Endothelial cell of umbilical vein (primary cell): ENCODE results near the gene SSR4. TPM values are rescaled to one million over a fixed set of nuclear protein-coding genes. Genes with fewer than 3 reads are reported as not detected.

Experiments
- BruUV-seq: library from RNA; stranded (reverse); fragments of 400-500 nt; replicated peaks from 2 replicates; lab custom pipeline; 2021; lab: Mats Ljungman, UMichigan
- CTCF ChIA-PET: fragments of 300-600, 350-600 bp; sonication (Branson Sonifier 250); formaldehyde crosslinking; loops from one replicate; lab custom pipeline; 2021; ENCODE audit warnings: antibody characterized with exemption, inconsistent platforms; lab: Charles Lee
- POLR2A ChIA-PET: fragments of 300-600, 350-600 bp; sonication (Branson Sonifier 250); formaldehyde crosslinking; loops from one replicate; lab custom pipeline; 2021; ENCODE audit warnings: antibody characterized with exemption, inconsistent platforms; lab: Charles Lee
- DNase-seq: peaks from one replicate; pipeline ENCODE4 v3.0.0-alpha.2; 2011; ENCODE audit warnings: low read depth, low spot score
- FAIRE-seq: peaks from 2 replicates; lab custom pipeline; 2011; peaks lifted over from hg19 to GRCh38; lab: Jason Lieb, UNC
- H2AFZ ChIP-seq: 2 replicates; pipeline ENCODE4 v1.6.0; 2012; ENCODE audit warnings: low read depth, low read length, control low read depth, inconsistent platforms
- H3K27ac ChIP-seq: 2 replicates; pipeline ENCODE4 v1.5.1; 2011; ENCODE audit warnings: low read depth, mild to moderate bottlenecking, control low read depth, low read length, moderate library complexity; ENCODE audit not compliant: insufficient read depth
- H3K27me3 ChIP-seq, 2 experiments: 2 replicates each; pipeline versions ENCODE4 v1.6.0 to v1.6.1; 2011; ENCODE audit warnings: low read length in 2 of 2, mixed read lengths in 1 of 2; ENCODE audit not compliant: control insufficient read depth in 2 of 2, insufficient read depth in 2 of 2
- H3K36me3 ChIP-seq, 2 experiments: 2 replicates in 1 of 2; 3 replicates in 1 of 2; pipeline ENCODE4 v1.5.1; 2011; ENCODE audit warnings: low read length in 2 of 2, mild to moderate bottlenecking in 1 of 2, moderate library complexity in 1 of 2; ENCODE audit not compliant: control insufficient read depth in 2 of 2, insufficient read depth in 2 of 2; ENCODE audit errors: extremely low read depth in 1 of 2
- H3K4me1 ChIP-seq: 3 replicates; pipeline ENCODE4 v1.5.1; 2011; ENCODE audit warnings: mild to moderate bottlenecking, low read length; ENCODE audit not compliant: control insufficient read depth, insufficient read depth; ENCODE audit errors: extremely low read depth
- H3K4me2 ChIP-seq: 2 replicates; pipeline ENCODE4 v1.6.1; 2011; ENCODE audit warnings: low read length, control low read depth, mixed read lengths; ENCODE audit not compliant: insufficient read depth
- H3K4me3 ChIP-seq, 3 experiments: fragments of 200-600 bp in 1 of 3; sonication (generic), shearing (Covaris generic) in 1 of 3; replicated peaks in 1 of 3; 2 replicates each; pipeline ENCODE4 v1.5.1; 2011 to 2016; ENCODE audit warnings: control low read depth in 3 of 3, low read length in 3 of 3, mild to moderate bottlenecking in 2 of 3, inconsistent platforms in 1 of 3, low read depth in 1 of 3, moderate library complexity in 1 of 3; ENCODE audit not compliant: insufficient read depth in 1 of 3
- H3K79me2 ChIP-seq: 2 replicates; pipeline ENCODE4 v1.6.0; 2012; ENCODE audit warnings: low read length, inconsistent platforms; ENCODE audit not compliant: control insufficient read depth, insufficient read depth
- H3K9ac ChIP-seq: replicated peaks from 2 replicates; pipeline ENCODE3; 2011; ENCODE audit warnings: low read length, control low read depth; ENCODE audit not compliant: insufficient read depth; ENCODE audit errors: extremely low read depth
- H3K9me1 ChIP-seq: replicated peaks from 3 replicates; pipeline ENCODE4 v1.6.0; 2011; ENCODE audit warnings: mild to moderate bottlenecking, low read length; ENCODE audit not compliant: control insufficient read depth, insufficient read depth; ENCODE audit errors: extremely low read depth
- H3K9me3 ChIP-seq: replicated peaks from 2 replicates; pipeline ENCODE4 v1.5.1; 2012; ENCODE audit warnings: low read length, inconsistent platforms; ENCODE audit not compliant: control insufficient read depth, insufficient read depth
- H4K20me1 ChIP-seq: replicated peaks from 2 replicates; pipeline ENCODE3; 2011; ENCODE audit warnings: mild to moderate bottlenecking, low read length; ENCODE audit not compliant: control insufficient read depth, insufficient read depth; ENCODE audit errors: extremely low read depth
- CTCF ChIP-seq, 2 donors: IDR thresholded peaks; 1 replicate in 1 of 2; 2 replicates in 1 of 2; pipeline ENCODE4 v1.5.1; 2011; ENCODE audit warnings: low read length in 2 of 2, mild to moderate bottlenecking in 2 of 2, moderate library complexity in 2 of 2, control low read depth in 1 of 2, inconsistent platforms in 1 of 2, low read depth in 1 of 2; ENCODE audit not compliant: insufficient read depth in 1 of 2; ENCODE audit errors: extremely low read depth in 1 of 2
- EZH2 ChIP-seq: IDR thresholded peaks from 2 replicates; pipeline ENCODE4 v1.6.1; 2012; ENCODE audit warnings: borderline replicate concordance, low read depth, mild to moderate bottlenecking, moderate library complexity, low read length, inconsistent platforms; ENCODE audit not compliant: severe bottlenecking
- FOS ChIP-seq: IDR thresholded peaks from 2 replicates; pipeline ENCODE4 v1.6.1; 2011; ENCODE audit warnings: mild to moderate bottlenecking, low read length, moderate library complexity, borderline replicate concordance; ENCODE audit not compliant: insufficient read depth
- GATA2 ChIP-seq: IDR thresholded peaks from 2 replicates; pipeline ENCODE4 v1.7.0; 2011; ENCODE audit warnings: low read depth, mild to moderate bottlenecking, moderate library complexity, mixed read lengths, low read length; ENCODE audit not compliant: insufficient read length, insufficient read depth
- JUN ChIP-seq: IDR thresholded peaks from 2 replicates; pipeline ENCODE4 v1.6.1; 2011; ENCODE audit warnings: borderline replicate concordance, low read depth; ENCODE audit not compliant: insufficient read length, insufficient read depth
- MAX ChIP-seq: IDR thresholded peaks from 2 replicates; pipeline ENCODE4 v1.6.1; 2011; ENCODE audit not compliant: insufficient read depth, insufficient read length
- MYC ChIP-seq: IDR thresholded peaks from one replicate; pipeline ENCODE4 v1.6.1; 2011; ENCODE audit warnings: mild to moderate bottlenecking, low read depth, low read length
- POLR2A ChIP-seq: IDR thresholded peaks from 2 replicates; pipeline ENCODE4 v1.6.1; 2012; ENCODE audit warnings: low read depth, mild to moderate bottlenecking, control low read depth, low read length
- POLR2AphosphoS5 ChIP-seq: IDR thresholded peaks from 2 replicates; pipeline ENCODE4 v1.6.1; 2012; ENCODE audit warnings: low read depth, mild to moderate bottlenecking, control low read depth, low read length, moderate library complexity; ENCODE audit not compliant: insufficient read depth
- dilution Hi-C: fragments of 300-500 bp; cut with MboI; formaldehyde crosslinking; loops from one replicate; pipeline ENCODE4 v1.15.0; 2019; ENCODE audit warnings: low sequenced_read_pairs; ENCODE audit not compliant: extremely low pct_ligation_motif_present
- intact Hi-C: fragments of 100-400 bp; cut with micrococcal nuclease; formaldehyde crosslinking; loops from one replicate; pipeline ENCODE4 v1.10.0; 2022
- polyA plus RNA-seq, 4 experiments: library from polyadenylated mRNA; depleted of rRNA in 3 of 4; stranded (reverse) in 3 of 4; unstranded in 1 of 4; fragments of >200 nt; gene quantifications; 2 replicates each; pipeline versions ENCODE4 v1.2.1 to v1.2.3, GENCODE V29; 2011 to 2012; ENCODE audit warnings: missing spikeins in 1 of 4
- total RNA-seq: library from RNA; stranded (reverse); gene quantifications from 2 replicates; pipeline ENCODE4 v1.2.3, GENCODE V29; 2021

SSR4 gene
- total and polyA plus RNA-seq, 2 donors (not counting 3 experiments of a cell fraction or from before 2014, with no cell fraction given), result 235 to 732 TPM

GRCh38 chrX:153764786-153765137 lies 29.7 kb upstream of the SSR4 start:
- Histone ChIP-seq H3K4me1 (peaks cover 20% of the 10 kb centered on the region), H2AFZ (no peak overlapping the region), H3K27me3 (no peaks in the 10 kb centered on the region), H3K4me3 (peak overlapping the region in 1 of 3 experiments; percentile 28), H3K79me2 (no peaks in the 10 kb centered on the region), H3K9me1 (no peaks in the 10 kb centered on the region), H3K36me3 (no peaks in the 10 kb centered on the region), H3K27ac (peak overlapping the region; percentile 75), H3K9me3 (no peaks in the 10 kb centered on the region), H3K4me2 (peak overlapping the region; percentile 47), H4K20me1 (no peaks in the 10 kb centered on the region), H3K9ac (no peak overlapping the region)
- FAIRE-seq, result no peak
- intact Hi-C loops (loop anchor here (1.0 to 10.0 kb wide), 6 partner anchors 30 to 280 kb away; partner anchors contain the start of genes IDH3G and SSR4), dilution Hi-C loops (no loop called here)
- TF ChIP-seq CTCF (IDR thresholded peaks at IDR 0.05; ENCODE audit: extremely low read depth in 1 of 2, insufficient read depth in 1 of 2, low read depth in 1 of 2, low read length in 2 of 2), result no peak
- TF ChIP-seq FOS, result no peak
- TF ChIP-seq MYC, result no peak
- no peak for TF ChIP-seq MAX
- no peak for TF ChIP-seq JUN
- TF ChIP-seq POLR2A, result no peak
- TF ChIP-seq EZH2, result no peak
- no peak for TF ChIP-seq POLR2AphosphoS5
- no peak for TF ChIP-seq GATA2
- BruUV-seq, result no TSS peak
- ChIA-PET POLR2A (no interaction called here), CTCF (interaction anchor here (0.7 to 4.6 kb wide), 3 partner anchors 13 to 184 kb away, joined by 3 to 68 read pairs (median 20); no protein-coding TSS in a partner anchor)
- no peak for DNase-seq
